Activated naive CD8-positive, alpha-beta T cell treated with anti-CD3 and anti-CD28 coated beads, Interleukin-2, amount 10 ng/mL, durations not matched to agents 7 days and 5 days (primary cell): ENCODE data around the gene CLEC4C. TPM values are rescaled to one million over a fixed set of nuclear protein-coding genes. Genes with fewer than 3 reads are reported as not detected.

Experiments used
- ATAC-seq: fragments of 150-1000 bp; cut with Tn5 transposase; one replicate; pipeline ENCODE4 v1.10.0; 2021; ENCODE audit warnings: low read depth, moderate library complexity
- POLR2A ChIA-PET: fragments of 350-600 bp; sonication (Branson Sonifier 250); formaldehyde crosslinking; loops from one replicate; lab custom pipeline; 2021; ENCODE audit warnings: antibody characterized with exemption; lab: Charles Lee
- DNase-seq: peaks from one replicate; pipeline ENCODE4 v3.0.0; 2021
- H3K27ac Mint-ChIP-seq: one replicate; pipeline ENCODE4 v1.8.0; 2022; ENCODE audit warnings: mild to moderate bottlenecking, mixed read lengths
- H3K27me3 Mint-ChIP-seq: one replicate; pipeline ENCODE4 v1.8.0; 2022; ENCODE audit warnings: mild to moderate bottlenecking, moderate library complexity, mixed read lengths
- H3K36me3 Mint-ChIP-seq: one replicate; pipeline ENCODE4 v1.8.0; 2021; ENCODE audit warnings: mild to moderate bottlenecking, mixed read lengths
- H3K4me1 Mint-ChIP-seq: one replicate; pipeline ENCODE4 v1.8.0; 2021; ENCODE audit warnings: mixed read lengths
- H3K4me3 Mint-ChIP-seq: one replicate; pipeline ENCODE4 v1.8.0; 2022; ENCODE audit warnings: mild to moderate bottlenecking, moderate library complexity, mixed read lengths
- H3K9me3 Mint-ChIP-seq: one replicate; pipeline ENCODE4 v1.8.0; 2021; ENCODE audit warnings: mixed read lengths
- total RNA-seq, 2 experiments: library from RNA; stranded (reverse); gene quantifications; one replicate each; pipeline ENCODE4 v1.2.3, GENCODE V29; 2021

The CLEC4C gene
- total RNA-seq, 2 experiments from 2014 or later: not detected

GRCh38 chr12:7711133-7711532 is 36.0 kb downstream of the CLEC4C start, which contains the start of gene DPPA3:
DPPA3 (plus strand) TSS chr12:7711433; CDS start chr12:7711571, 138 bp downstream.
- Mint-ChIP-seq H3K9me3 (no peaks in the 10 kb centered on the region), H3K36me3 (no peaks in the 10 kb centered on the region), H3K27me3 (peaks cover 4% of the 10 kb centered on the region), H3K4me3 (no peak within 1 kb of the TSS), H3K4me1 (no peaks in the 10 kb centered on the region), H3K27ac (no peak within 1 kb of the TSS)
- ATAC-seq: no peak
- no peak for DNase-seq
- POLR2A ChIA-PET: interaction anchor here (0.6 kb wide), 1 partner anchor 26 kb away, joined by 4 read pairs; no protein-coding TSS in a partner anchor

DNA sequence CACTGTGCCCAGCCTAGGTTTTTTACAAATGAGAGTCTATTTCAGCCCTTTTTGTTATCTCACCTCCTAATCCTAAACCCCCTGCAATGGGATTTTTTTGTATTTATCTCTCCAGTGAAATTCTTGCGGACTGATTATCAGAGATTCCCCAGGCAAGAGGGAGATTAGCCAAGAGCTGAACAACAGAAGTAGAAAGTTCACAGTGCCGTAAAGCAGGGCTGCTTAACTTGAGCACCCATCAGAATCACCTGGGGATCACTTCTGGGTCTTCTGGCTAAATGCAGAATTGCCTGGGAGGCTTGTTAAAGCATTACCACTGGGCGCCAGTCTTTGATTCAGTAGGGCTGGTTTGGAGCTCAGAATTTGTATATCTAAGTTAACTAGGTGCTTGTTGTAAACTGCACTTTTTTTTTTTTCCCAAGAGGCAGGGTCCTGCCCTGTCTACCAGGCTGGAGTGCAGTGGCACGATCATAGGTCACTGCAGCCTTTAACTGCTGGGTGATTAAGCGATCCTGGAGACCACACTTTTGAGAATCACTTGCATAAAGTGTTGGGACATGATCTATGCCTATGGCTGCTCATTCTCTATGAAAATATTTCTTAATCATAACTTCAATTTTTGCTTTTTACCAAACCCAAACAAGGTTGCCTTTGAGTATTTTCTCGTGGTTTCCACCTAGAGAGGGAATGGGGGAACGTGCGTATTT is 37.1 kb downstream of the CLEC4C start:
- POLR2A ChIA-PET: no interaction called here
- Mint-ChIP-seq H3K4me1 (no peaks in the 10 kb centered on the region), H3K9me3 (no peaks in the 10 kb centered on the region), H3K36me3 (no peaks in the 10 kb centered on the region), H3K27ac (no peak overlapping the region), H3K27me3 (peaks cover 4% of the 10 kb centered on the region), H3K4me3 (no peak overlapping the region)
- DNase-seq (no peak), ATAC-seq (no peak)

DNA sequence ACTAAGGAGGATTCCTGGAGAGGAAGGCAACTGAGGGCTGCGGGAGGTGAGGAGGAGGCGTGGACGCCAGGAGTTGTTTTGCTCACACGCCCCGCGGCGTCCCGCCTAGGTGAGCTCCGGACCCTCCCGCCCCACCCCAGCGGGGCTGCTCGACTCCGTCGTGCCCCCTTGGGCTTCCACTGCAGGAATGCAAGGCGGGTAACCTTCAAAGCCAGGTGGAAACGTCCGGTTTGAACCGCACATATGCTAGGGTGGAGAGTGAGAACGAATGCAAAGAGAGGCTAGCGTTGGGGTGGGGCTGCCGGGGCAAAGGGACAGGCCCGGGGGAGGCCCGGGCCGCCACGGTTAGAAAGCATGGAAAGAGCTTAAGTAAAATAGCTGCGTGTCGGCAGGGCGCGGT is 41.3 kb downstream of the CLEC4C start:
- Mint-ChIP-seq H3K27ac (no peak overlapping the region), H3K36me3 (no peaks in the 10 kb centered on the region), H3K27me3 (peaks cover under 1% of the 10 kb centered on the region), H3K4me1 (no peaks in the 10 kb centered on the region), H3K9me3 (no peaks in the 10 kb centered on the region), H3K4me3 (no peak overlapping the region)
- DNase-seq (no peak), ATAC-seq (no peak)
- POLR2A ChIA-PET: no interaction called here

- POLR2A ChIA-PET: interaction anchor here (0.6 kb wide), 1 partner anchor 24 kb away, joined by 3 read pairs; no protein-coding TSS in a partner anchor
- Mint-ChIP-seq H3K9me3 (no peaks in the 10 kb centered on the region), H3K36me3 (no peaks in the 10 kb centered on the region), H3K27ac (no peak within 1 kb of the TSS), H3K27me3 (peaks cover 14% of the 10 kb centered on the region), H3K4me3 (no peak within 1 kb of the TSS), H3K4me1 (peaks cover 1% of the 10 kb centered on the region)
- ATAC-seq: no peak
- no peak for DNase-seq
Observed at GRCh38 chr12:7695566-7696197, 51.5 kb downstream of the CLEC4C start, which contains the start of gene GDF3. GDF3 (minus strand) TSS chr12:7695775; CDS start chr12:7695728, 47 bp downstream.

DNA sequence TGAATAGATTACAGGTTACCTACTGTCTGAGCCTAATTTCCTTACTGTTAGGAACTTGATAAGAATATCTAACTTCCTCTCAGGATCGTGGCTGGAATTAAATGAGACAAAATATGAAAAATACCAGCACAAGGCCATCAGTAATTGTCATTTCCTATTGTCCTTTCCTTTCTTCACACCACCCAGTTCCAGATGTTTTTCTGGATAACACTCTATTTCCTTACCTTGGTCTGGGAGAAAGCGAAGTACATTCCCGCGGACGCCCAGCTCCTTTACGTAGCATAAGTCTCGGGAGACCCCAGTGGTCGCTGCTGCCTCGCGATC is 52.0 kb downstream of the CLEC4C start:
- H3K27me3 Mint-ChIP-seq: peaks cover 14% of the 10 kb centered on the region
- POLR2A ChIA-PET: interaction anchor here (0.6 kb wide), 1 partner anchor 25 kb away, joined by 3 read pairs; no protein-coding TSS in a partner anchor
- no peak for ATAC-seq
- no peak for DNase-seq
- no peaks in the 10 kb centered on the region for H3K36me3 Mint-ChIP-seq
- H3K4me3 Mint-ChIP-seq: no peak overlapping the region
- H3K4me1 Mint-ChIP-seq: peaks cover 1% of the 10 kb centered on the region
- no peak overlapping the region for H3K27ac Mint-ChIP-seq
- H3K9me3 Mint-ChIP-seq: no peaks in the 10 kb centered on the region

DNA sequence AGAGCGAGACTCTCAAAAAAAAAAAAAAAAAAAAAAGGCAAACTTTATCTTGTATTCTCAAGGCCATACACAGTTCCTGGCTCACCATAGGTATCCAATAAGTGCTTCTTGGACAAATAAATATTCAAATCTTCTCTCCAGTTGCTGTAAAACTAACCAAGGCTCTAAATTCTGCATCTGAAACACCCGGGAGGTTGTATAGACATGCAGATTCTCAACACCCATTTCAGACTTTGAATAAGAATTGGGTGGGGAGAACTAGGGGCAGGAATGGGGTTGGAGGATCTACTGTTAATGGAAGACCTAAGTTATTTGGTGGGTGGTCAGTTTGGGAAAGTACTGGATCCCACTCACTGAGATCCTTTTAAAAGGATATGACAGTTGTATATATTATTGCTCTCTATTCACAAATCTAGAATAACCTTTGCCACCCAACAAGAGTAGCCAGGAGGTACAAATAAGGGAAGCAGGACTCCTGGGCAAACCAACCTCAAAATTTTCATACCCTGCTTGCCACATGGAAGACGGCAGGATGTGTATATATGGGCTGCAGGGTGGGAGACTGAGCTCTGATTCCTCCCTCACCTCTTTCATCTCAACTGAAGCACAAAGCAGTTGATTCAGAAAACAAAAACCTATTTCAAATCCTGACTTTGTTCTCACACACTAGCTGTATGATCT is 52.5 kb downstream of the CLEC4C start:
- POLR2A ChIA-PET: no interaction called here
- no peaks in the 10 kb centered on the region for H3K9me3 Mint-ChIP-seq
- DNase-seq (no peak), ATAC-seq (no peak)
- H3K4me1 Mint-ChIP-seq: peaks cover 1% of the 10 kb centered on the region
- H3K27ac Mint-ChIP-seq: no peak overlapping the region
- H3K36me3 Mint-ChIP-seq: no peaks in the 10 kb centered on the region
- H3K4me3 Mint-ChIP-seq: no peak overlapping the region
- peaks cover 14% of the 10 kb centered on the region for H3K27me3 Mint-ChIP-seq

DNA sequence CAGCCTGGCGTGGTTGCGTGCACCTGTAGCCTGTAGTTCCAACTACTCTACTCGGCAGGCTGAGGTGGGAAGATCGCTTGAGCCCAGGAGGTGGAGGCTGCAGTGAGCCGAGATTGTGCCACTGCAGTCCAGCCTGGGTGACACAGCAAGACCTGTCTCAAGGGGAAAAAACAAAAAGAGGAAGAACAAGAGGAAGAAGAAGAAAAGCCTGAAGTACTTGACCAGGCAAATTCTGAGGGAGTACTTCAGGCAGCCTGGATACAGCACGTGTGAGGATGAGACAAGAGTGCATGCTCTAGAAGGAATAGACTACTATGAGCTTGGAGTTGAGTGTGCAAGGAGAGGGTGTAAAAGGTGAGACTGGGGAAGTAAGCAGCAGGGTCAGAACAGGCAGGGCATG is 53.4 kb downstream of the CLEC4C start:
- Mint-ChIP-seq H3K27ac (no peak overlapping the region), H3K36me3 (no peaks in the 10 kb centered on the region), H3K4me3 (no peak overlapping the region), H3K9me3 (no peaks in the 10 kb centered on the region), H3K4me1 (peaks cover 1% of the 10 kb centered on the region), H3K27me3 (peaks cover 14% of the 10 kb centered on the region)
- no peak for ATAC-seq
- POLR2A ChIA-PET: no interaction called here
- DNase-seq: no peak

DNA sequence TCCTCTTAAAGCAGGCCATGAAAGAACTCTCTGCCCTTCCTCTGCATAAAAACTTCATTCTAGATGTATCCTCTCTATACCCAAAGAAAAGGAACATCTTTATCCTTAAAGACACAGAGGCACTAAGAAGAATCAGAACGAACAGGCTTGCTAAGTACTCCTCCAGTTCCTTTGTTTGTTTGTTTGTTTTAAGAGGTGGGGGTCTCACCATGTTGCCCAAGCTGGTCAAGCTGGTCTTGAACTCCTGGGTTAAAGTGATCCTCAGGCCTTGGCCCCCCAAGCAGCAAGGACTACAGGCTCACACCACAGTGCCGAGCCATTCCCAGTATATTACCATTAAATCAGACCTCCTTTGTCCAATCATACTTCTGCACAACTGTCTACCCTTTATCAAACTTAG is 65.6 kb downstream of the CLEC4C start:
- Mint-ChIP-seq H3K27me3 (peaks cover 3% of the 10 kb centered on the region), H3K4me1 (peaks cover 2% of the 10 kb centered on the region), H3K27ac (no peak overlapping the region), H3K36me3 (no peaks in the 10 kb centered on the region), H3K9me3 (peaks cover 1% of the 10 kb centered on the region), H3K4me3 (no peak overlapping the region)
- POLR2A ChIA-PET: no interaction called here
- no peak for DNase-seq
- ATAC-seq: no peak

Other genes starting within 250 kb of the CLEC4C start
- 1 to 10 TPM; 4.4 to 5.3 TPM for gene CD163, start 243.6 kb downstream of the CLEC4C start, total RNA-seq
- not detected for gene APOBEC1, start 81.5 kb downstream of the CLEC4C start, total RNA-seq
- not detected for gene GDF3, start 51.6 kb downstream of the CLEC4C start, total RNA-seq
- gene DPPA3, start 35.9 kb downstream of the CLEC4C start, total RNA-seq: not detected
- gene NANOGNB, start 17.8 kb upstream of the CLEC4C start, total RNA-seq: not detected
- gene NANOG, start 42.0 kb upstream of the CLEC4C start, total RNA-seq: not detected
- gene SLC2A14, start 125.5 kb upstream of the CLEC4C start, total RNA-seq: under 1 TPM in 1 of 2 experiments, not detected in 1; 0.11 TPM
- gene SLC2A3, start 188.8 kb upstream of the CLEC4C start, total RNA-seq: 100 to 1,000 TPM; 219 to 224 TPM